NT2/D1 (cell line): Measurements from ENCODE around the gene COMMD9.

Experiments used
- SUZ12 ChIP-seq: IDR thresholded peaks from 2 replicates; pipeline ENCODE4 v1.6.1; 2011; ENCODE audit not compliant: insufficient read length, insufficient read depth; ENCODE audit errors: extremely low read depth
- YY1 ChIP-seq: IDR thresholded peaks from 2 replicates; pipeline ENCODE4 v1.6.1; 2011; ENCODE audit not compliant: insufficient read length, insufficient read depth
- ZNF274 ChIP-seq: IDR thresholded peaks from 2 replicates; pipeline ENCODE4 v1.6.1; 2011; ENCODE audit warnings: mild to moderate bottlenecking, low read depth, low read length

- TF ChIP-seq YY1 (no peak), SUZ12 (no peak), ZNF274 (no peak)
These were observed 17.3 kb downstream of the COMMD9 start for GRCh38 chr11:36271794-36272407.
